NCI-H748 (cell line): ENCODE results near the gene COBL.

ENCODE experiments used
- DNase-seq: peaks from one replicate; lab custom pipeline; 2025; ENCODE audit not compliant: unreplicated experiment; lab: John Stamatoyannopoulos, UW

Gene COBL

GRCh38 chr7:51276091-51276605 is 40.5 kb downstream of the COBL start:
- no peak for DNase-seq

- peak; percentile 25 for DNase-seq
These were observed 41.1 kb downstream of the COBL start for GRCh38 chr7:51275532-51275931.

- DNase-seq, result no peak
These were observed 41.7 kb downstream of the COBL start for GRCh38 chr7:51274955-51275354.

GRCh38 chr7:51274001-51274400 is 42.6 kb downstream of the COBL start:
- peak; percentile 16 for DNase-seq

GRCh38 chr7:51273360-51273759 is 43.2 kb downstream of the COBL start:
- no peak for DNase-seq

GRCh38 chr7:51270965-51271364 is 45.6 kb downstream of the COBL start:
- DNase-seq, result no peak

- DNase-seq, result no peak
These were observed 46.7 kb downstream of the COBL start for GRCh38 chr7:51269911-51270310.

GRCh38 chr7:51269321-51269720 is 47.3 kb downstream of the COBL start:
- DNase-seq, result no peak

GRCh38 chr7:51268859-51269258 is 47.8 kb downstream of the COBL start:
- no peak for DNase-seq

- DNase-seq, result no peak
These were observed 49.4 kb downstream of the COBL start for GRCh38 chr7:51267169-51267568.

- DNase-seq, result peak; percentile 24
These were observed 51.3 kb downstream of the COBL start for GRCh38 chr7:51265066-51265907.

- peak; percentile 79 for DNase-seq
These were observed 52.8 kb downstream of the COBL start for GRCh38 chr7:51263631-51264484.

GRCh38 chr7:51262796-51263531 is 53.6 kb downstream of the COBL start:
- DNase-seq, result no peak

GRCh38 chr7:51261950-51262795 is 54.4 kb downstream of the COBL start:
- DNase-seq, result no peak

- DNase-seq, result peak; percentile 41
These were observed 55.3 kb downstream of the COBL start for GRCh38 chr7:51261117-51261835.

GRCh38 chr7:51260516-51260915 is 56.1 kb downstream of the COBL start:
- no peak for DNase-seq

GRCh38 chr7:51259766-51260165 is 56.8 kb downstream of the COBL start:
- no peak for DNase-seq

- DNase-seq, result no peak
These were observed 59.7 kb downstream of the COBL start for GRCh38 chr7:51256916-51257315.

GRCh38 chr7:51256209-51256781 is 60.3 kb downstream of the COBL start:
- DNase-seq, result peak; percentile 41
